SK-N-SH (cell line): ENCODE data around the gene CETP. TPM values are rescaled to one million over a fixed set of nuclear protein-coding genes. Genes with fewer than 3 reads are reported as not detected.

Experiments
- CTCF ChIA-PET: fragments of 300-600, 350-600 bp; formaldehyde crosslinking; extraction: SDS; loops from one replicate; lab custom pipeline; 2021; lab: Yijun Ruan, JAX
- POLR2A ChIA-PET: fragments of 350-600 bp; sonication (Branson Sonifier 250); formaldehyde crosslinking; extraction: SDS; loops from one replicate; lab custom pipeline; 2020; ENCODE audit warnings: antibody characterized with exemption, inconsistent platforms; lab: Yijun Ruan, JAX
- DNase-seq: peaks from one replicate; pipeline ENCODE4 v3.0.0; 2012
- H2AFZ ChIP-seq: fragments of 200-600 bp; sonication (generic); 2 replicates; pipeline ENCODE4 v1.8.1; 2016; ENCODE audit warnings: antibody characterized with exemption, mild to moderate bottlenecking, low read depth
- H3F3A ChIP-seq: fragments of 200-600 bp; sonication (generic); replicated peaks from 2 replicates; pipeline ENCODE3; 2016; ENCODE audit warnings: antibody characterized with exemption, mild to moderate bottlenecking; ENCODE audit not compliant: insufficient read depth
- H3K27ac ChIP-seq, 2 experiments: fragments of 200-500 bp in 1 of 2; fragments of 200-600 bp in 1 of 2; sonication (Bioruptor generic) in 1 of 2; sonication (generic), shearing (Covaris generic) in 1 of 2; 2 replicates each; pipeline versions ENCODE4 v1.5.1 to v1.6.1; 2014 to 2016; ENCODE audit warnings: low read depth in 2 of 2, inconsistent platforms in 1 of 2, low read length in 1 of 2, mild to moderate bottlenecking in 1 of 2, mixed read lengths in 1 of 2
- H3K27me3 ChIP-seq: fragments of 200-600 bp; sonication (generic), shearing (Covaris generic); 2 replicates; pipeline ENCODE4 v1.6.1; 2016; ENCODE audit warnings: mixed run types; ENCODE audit not compliant: insufficient read depth
- H3K36me3 ChIP-seq, 2 experiments: fragments of 200-500 bp in 1 of 2; fragments of 200-600 bp in 1 of 2; sonication (Bioruptor generic) in 1 of 2; sonication (generic) in 1 of 2; replicated peaks in 1 of 2; 2 replicates each; pipeline versions ENCODE3 to v1.5.1; 2014 to 2016; ENCODE audit warnings: low read length in 1 of 2, mild to moderate bottlenecking in 1 of 2; ENCODE audit not compliant: insufficient read depth in 2 of 2, control insufficient read depth in 1 of 2
- H3K4me1 ChIP-seq, 2 experiments: fragments of 200-500 bp in 1 of 2; fragments of 200-600 bp in 1 of 2; sonication (Bioruptor generic) in 1 of 2; sonication (generic), shearing (Covaris generic) in 1 of 2; 2 replicates each; pipeline versions ENCODE4 v1.5.1 to v1.6.1; 2014 to 2016; ENCODE audit warnings: low read depth in 1 of 2, low read length in 1 of 2, mixed run types in 1 of 2; ENCODE audit not compliant: insufficient read depth in 2 of 2, control insufficient read depth in 1 of 2
- H3K4me2 ChIP-seq: fragments of 200-600 bp; sonication (generic), shearing (Covaris generic); 2 replicates; pipeline ENCODE4 v1.6.1; 2017; ENCODE audit warnings: mixed run types
- H3K4me3 ChIP-seq, 2 experiments: fragments of 200-500 bp in 1 of 2; fragments of 200-600 bp in 1 of 2; sonication (Bioruptor generic) in 1 of 2; sonication (generic), shearing (Covaris generic) in 1 of 2; 2 replicates each; pipeline versions ENCODE4 v1.5.1 to v1.8.1; 2014 to 2016; ENCODE audit warnings: low read depth in 2 of 2, inconsistent platforms in 1 of 2, low read length in 1 of 2, mild to moderate bottlenecking in 1 of 2, mixed read lengths in 1 of 2, moderate library complexity in 1 of 2
- H3K79me2 ChIP-seq: fragments of 200-600 bp; sonication (generic); 2 replicates; pipeline ENCODE4 v1.8.1; 2017; ENCODE audit warnings: mild to moderate bottlenecking; ENCODE audit not compliant: insufficient read depth
- H3K9ac ChIP-seq: fragments of 200-600 bp; sonication (generic); 2 replicates; pipeline ENCODE4 v1.6.1; 2017; ENCODE audit warnings: mixed run types
- H3K9me2 ChIP-seq: fragments of 200-600 bp; sonication (generic); 2 replicates; pipeline ENCODE4 v1.6.1; 2017; ENCODE audit warnings: mixed run types
- H3K9me3 ChIP-seq: fragments of 200-600 bp; sonication (generic); 2 replicates; pipeline ENCODE4 v1.6.1; 2017; ENCODE audit warnings: mixed run types, mild to moderate bottlenecking, moderate library complexity
- H4K20me1 ChIP-seq: fragments of 200-600 bp; sonication (generic); 2 replicates; pipeline ENCODE4 v1.6.1; 2017; ENCODE audit warnings: mild to moderate bottlenecking, mixed run types; ENCODE audit not compliant: insufficient read depth
- ELF1 ChIP-seq: IDR thresholded peaks from 2 replicates; pipeline ENCODE4 v1.4.0; 2012
- FOSL2 ChIP-seq: IDR thresholded peaks from 2 replicates; pipeline ENCODE4 v1.4.0; 2012; ENCODE audit warnings: low read depth, mild to moderate bottlenecking, moderate library complexity, borderline replicate concordance
- FOXJ3 ChIP-seq: sonication (generic); formaldehyde crosslinking; IDR thresholded peaks from 2 replicates; pipeline ENCODE4 v1.5.1; 2020; ENCODE audit warnings: mild to moderate bottlenecking, missing genetic modification reagents
- FOXM1 ChIP-seq: IDR thresholded peaks from 2 replicates; pipeline ENCODE4 v1.4.0; 2012; ENCODE audit warnings: low read depth, mild to moderate bottlenecking
- GATA2 ChIP-seq: sonication (generic); formaldehyde crosslinking; IDR thresholded peaks from 2 replicates; pipeline ENCODE4 v1.5.0; 2020; ENCODE audit warnings: mild to moderate bottlenecking, missing genetic modification reagents
- NFIC ChIP-seq: IDR thresholded peaks from 2 replicates; pipeline ENCODE4 v1.4.0; 2012; ENCODE audit warnings: borderline replicate concordance
- NRF1 ChIP-seq: IDR thresholded peaks from 2 replicates; pipeline ENCODE4 v1.6.1; 2012; ENCODE audit warnings: low read depth, mild to moderate bottlenecking, low read length
- POLR2AphosphoS5 ChIP-seq: IDR thresholded peaks from 2 replicates; pipeline ENCODE4 v1.6.1; 2012; ENCODE audit warnings: low read depth, low read length
- RAD21 ChIP-seq: IDR thresholded peaks from 2 replicates; pipeline ENCODE4 v1.6.1; 2012; ENCODE audit warnings: mild to moderate bottlenecking, low read length
- RCOR1 ChIP-seq: fragments of 150-350 bp; IDR thresholded peaks from 2 replicates; pipeline ENCODE4 v1.6.1; 2017; ENCODE audit warnings: antibody characterized with exemption, low read length
- SIN3A ChIP-seq: IDR thresholded peaks from 2 replicates; pipeline ENCODE4 v1.6.1; 2012; ENCODE audit warnings: low read depth, mild to moderate bottlenecking, low read length, moderate library complexity, borderline replicate concordance
- TAF1 ChIP-seq: IDR thresholded peaks from 2 replicates; pipeline ENCODE4 v1.6.1; 2012; ENCODE audit warnings: low read depth, mild to moderate bottlenecking, low read length, moderate library complexity, borderline replicate concordance
- TCF12 ChIP-seq: IDR thresholded peaks from 2 replicates; pipeline ENCODE4 v1.4.0; 2012
- WGBS: methylation state at CpG from one replicate; pipeline ENCODE4 v1.1.6; 2017; ENCODE audit warnings: low lambda C conversion rate; 5-methylcytosine and 5-hydroxymethylcytosine counted together
- polyA plus RNA-seq, 3 experiments: library from polyadenylated mRNA; depleted of rRNA; stranded (reverse); fragments of >200 nt; gene quantifications; 2 replicates each; pipeline ENCODE4 v1.2.3, GENCODE V29; 2012
- TF ChIP-seq, protein P1 (sequence below): IDR thresholded peaks from 2 replicates; pipeline ENCODE4 v1.4.0; 2012; ENCODE audit warnings: low read depth, borderline replicate concordance
- TF ChIP-seq, protein P2 (sequence below): IDR thresholded peaks from 2 replicates; pipeline ENCODE4; 2012
- TF ChIP-seq, protein P3 (sequence below): IDR thresholded peaks from 2 replicates; pipeline ENCODE4 v1.6.1; 2012; ENCODE audit warnings: mild to moderate bottlenecking, low read depth, low read length, moderate library complexity

Gene CETP
- polyA plus RNA-seq, 1 of the 3 experiments (the other 2 are of a cell fraction) = not detected

DNA sequence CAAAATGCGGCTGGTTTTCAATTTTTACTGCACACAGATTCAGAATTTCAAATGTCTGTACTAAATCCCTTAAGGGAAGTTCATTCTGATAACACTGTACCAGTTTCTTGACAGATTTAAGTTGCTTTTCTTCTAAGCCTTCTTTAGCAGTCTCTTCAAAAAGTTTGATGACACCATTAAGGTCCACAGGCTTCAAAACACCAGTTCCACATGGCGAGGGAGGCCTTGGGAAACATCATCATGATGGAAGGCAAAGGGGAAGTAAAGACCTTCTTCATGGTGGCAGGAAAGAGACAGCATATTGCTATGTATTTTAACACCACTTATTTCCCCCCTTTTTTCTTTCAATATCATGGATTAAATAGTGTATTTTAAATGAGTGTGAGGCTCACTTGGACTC, 52.2 kb downstream of the CETP start:
- 94% methylated on average over 2 of the region's 2 CpGs for WGBS
- peak overlapping the region in 1 of 2 experiments; percentile 40; a peak in 1 of 4 replicates for H3K27ac ChIP-seq

More for the DNA sequence above, 52.2 kb downstream of the CETP start:
- Histone ChIP-seq H3K27me3 (no peaks in the 10 kb centered on the region), H3K9me2 (no peaks in the 10 kb centered on the region), H4K20me1 (no peaks in the 10 kb centered on the region), H2AFZ (no peak overlapping the region), H3K4me3 (no peak overlapping the region), H3K79me2 (no peaks in the 10 kb centered on the region; the same call in 1 of the 2 replicates)
- DNase-seq = no peak
- POLR2A ChIA-PET = no interaction called here
- TF ChIP-seq NRF1 = no peak
- no peak for TF ChIP-seq POLR2AphosphoS5
- no peak for TF ChIP-seq RCOR1
- no peak for TF ChIP-seq FOXM1
- TF ChIP-seq FOXJ3 = no peak
- no peak for TF ChIP-seq NFIC
- TF ChIP-seq, protein P1, sequence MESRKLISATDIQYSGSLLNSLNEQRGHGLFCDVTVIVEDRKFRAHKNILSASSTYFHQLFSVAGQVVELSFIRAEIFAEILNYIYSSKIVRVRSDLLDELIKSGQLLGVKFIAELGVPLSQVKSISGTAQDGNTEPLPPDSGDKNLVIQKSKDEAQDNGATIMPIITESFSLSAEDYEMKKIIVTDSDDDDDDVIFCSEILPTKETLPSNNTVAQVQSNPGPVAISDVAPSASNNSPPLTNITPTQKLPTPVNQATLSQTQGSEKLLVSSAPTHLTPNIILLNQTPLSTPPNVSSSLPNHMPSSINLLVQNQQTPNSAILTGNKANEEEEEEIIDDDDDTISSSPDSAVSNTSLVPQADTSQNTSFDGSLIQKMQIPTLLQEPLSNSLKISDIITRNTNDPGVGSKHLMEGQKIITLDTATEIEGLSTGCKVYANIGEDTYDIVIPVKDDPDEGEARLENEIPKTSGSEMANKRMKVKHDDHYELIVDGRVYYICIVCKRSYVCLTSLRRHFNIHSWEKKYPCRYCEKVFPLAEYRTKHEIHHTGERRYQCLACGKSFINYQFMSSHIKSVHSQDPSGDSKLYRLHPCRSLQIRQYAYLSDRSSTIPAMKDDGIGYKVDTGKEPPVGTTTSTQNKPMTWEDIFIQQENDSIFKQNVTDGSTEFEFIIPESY = no peak
- no peak for TF ChIP-seq TAF1
- TF ChIP-seq, protein P2, sequence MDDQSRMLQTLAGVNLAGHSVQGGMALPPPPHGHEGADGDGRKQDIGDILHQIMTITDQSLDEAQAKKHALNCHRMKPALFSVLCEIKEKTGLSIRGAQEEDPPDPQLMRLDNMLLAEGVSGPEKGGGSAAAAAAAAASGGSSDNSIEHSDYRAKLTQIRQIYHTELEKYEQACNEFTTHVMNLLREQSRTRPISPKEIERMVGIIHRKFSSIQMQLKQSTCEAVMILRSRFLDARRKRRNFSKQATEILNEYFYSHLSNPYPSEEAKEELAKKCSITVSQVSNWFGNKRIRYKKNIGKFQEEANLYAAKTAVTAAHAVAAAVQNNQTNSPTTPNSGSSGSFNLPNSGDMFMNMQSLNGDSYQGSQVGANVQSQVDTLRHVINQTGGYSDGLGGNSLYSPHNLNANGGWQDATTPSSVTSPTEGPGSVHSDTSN = no peak
- TF ChIP-seq ELF1 = no peak
- TF ChIP-seq, protein P3, sequence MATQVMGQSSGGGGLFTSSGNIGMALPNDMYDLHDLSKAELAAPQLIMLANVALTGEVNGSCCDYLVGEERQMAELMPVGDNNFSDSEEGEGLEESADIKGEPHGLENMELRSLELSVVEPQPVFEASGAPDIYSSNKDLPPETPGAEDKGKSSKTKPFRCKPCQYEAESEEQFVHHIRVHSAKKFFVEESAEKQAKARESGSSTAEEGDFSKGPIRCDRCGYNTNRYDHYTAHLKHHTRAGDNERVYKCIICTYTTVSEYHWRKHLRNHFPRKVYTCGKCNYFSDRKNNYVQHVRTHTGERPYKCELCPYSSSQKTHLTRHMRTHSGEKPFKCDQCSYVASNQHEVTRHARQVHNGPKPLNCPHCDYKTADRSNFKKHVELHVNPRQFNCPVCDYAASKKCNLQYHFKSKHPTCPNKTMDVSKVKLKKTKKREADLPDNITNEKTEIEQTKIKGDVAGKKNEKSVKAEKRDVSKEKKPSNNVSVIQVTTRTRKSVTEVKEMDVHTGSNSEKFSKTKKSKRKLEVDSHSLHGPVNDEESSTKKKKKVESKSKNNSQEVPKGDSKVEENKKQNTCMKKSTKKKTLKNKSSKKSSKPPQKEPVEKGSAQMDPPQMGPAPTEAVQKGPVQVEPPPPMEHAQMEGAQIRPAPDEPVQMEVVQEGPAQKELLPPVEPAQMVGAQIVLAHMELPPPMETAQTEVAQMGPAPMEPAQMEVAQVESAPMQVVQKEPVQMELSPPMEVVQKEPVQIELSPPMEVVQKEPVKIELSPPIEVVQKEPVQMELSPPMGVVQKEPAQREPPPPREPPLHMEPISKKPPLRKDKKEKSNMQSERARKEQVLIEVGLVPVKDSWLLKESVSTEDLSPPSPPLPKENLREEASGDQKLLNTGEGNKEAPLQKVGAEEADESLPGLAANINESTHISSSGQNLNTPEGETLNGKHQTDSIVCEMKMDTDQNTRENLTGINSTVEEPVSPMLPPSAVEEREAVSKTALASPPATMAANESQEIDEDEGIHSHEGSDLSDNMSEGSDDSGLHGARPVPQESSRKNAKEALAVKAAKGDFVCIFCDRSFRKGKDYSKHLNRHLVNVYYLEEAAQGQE = no peak
- no peak for TF ChIP-seq GATA2 (CRISPR knock-in tag)
- TF ChIP-seq TCF12 = no peak
- no peak for TF ChIP-seq SIN3A
- TF ChIP-seq FOSL2 = no peak
- no peak for TF ChIP-seq RAD21
- TF ChIP-seq, all 33 proteins: peak for 0
- Histone ChIP-seq H3K9ac (no peak overlapping the region), H3K4me1 (peaks cover 0 to 9% of the 10 kb centered on the region in 2 experiments; a peak in 1 of 4 replicates), H3K36me3 (peaks cover 0 to 4% of the 10 kb centered on the region in 2 experiments), H3F3A (peaks cover 5% of the 10 kb centered on the region), H3K9me3 (no peaks in the 10 kb centered on the region), H3K4me2 (no peak overlapping the region)
- CTCF ChIA-PET = no interaction called here
